Measurements from ENCODE around the gene LUC7L.

DNA sequence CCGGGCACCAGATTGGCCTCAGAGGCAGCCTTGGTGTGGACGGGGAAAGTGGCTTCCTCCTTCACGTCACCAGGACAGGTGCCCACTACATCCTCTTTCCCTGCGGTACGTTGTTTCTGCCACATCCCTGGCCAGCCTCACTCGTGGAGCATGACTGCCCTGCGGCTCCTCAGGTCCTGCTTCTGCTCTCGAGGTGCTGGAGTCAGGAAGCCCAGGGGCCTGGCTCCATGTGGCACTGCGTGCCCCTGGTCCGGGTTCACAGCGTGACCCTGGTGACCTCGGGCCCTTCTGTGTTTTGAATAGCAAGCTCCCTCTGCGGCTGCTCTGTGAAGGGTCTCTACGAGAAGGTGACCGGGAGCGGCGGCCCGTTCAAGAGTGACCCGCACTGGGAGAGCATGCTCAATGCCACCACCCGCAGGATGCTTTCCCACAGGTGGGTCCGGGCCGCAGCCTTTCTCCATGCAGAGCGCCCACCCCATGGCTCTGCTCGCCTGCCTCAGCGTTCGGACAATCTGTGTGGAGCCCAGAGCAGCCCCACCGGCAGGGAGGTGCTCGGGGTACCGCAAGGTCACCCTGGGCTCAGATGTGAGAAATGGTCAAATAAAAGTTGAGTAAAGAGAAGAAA, 33.0 kb upstream of the LUC7L start:
- TF ChIP-seq TAF1 (IDR thresholded peaks at IDR 0.05; ENCODE audit: borderline replicate concordance, insufficient read depth, low read length) (no peak), SIN3A (IDR thresholded peaks at IDR 0.05; ENCODE audit: borderline replicate concordance, insufficient read depth, low read length) (no peak)
